Measurements from ENCODE around the gene FGGY.
"Not testable (repeated sequence)": the region's sequence is repeated elsewhere in the genome, so short reads cannot be mapped to it uniquely, and the experiment has no call there.

Gene FGGY

DNA sequence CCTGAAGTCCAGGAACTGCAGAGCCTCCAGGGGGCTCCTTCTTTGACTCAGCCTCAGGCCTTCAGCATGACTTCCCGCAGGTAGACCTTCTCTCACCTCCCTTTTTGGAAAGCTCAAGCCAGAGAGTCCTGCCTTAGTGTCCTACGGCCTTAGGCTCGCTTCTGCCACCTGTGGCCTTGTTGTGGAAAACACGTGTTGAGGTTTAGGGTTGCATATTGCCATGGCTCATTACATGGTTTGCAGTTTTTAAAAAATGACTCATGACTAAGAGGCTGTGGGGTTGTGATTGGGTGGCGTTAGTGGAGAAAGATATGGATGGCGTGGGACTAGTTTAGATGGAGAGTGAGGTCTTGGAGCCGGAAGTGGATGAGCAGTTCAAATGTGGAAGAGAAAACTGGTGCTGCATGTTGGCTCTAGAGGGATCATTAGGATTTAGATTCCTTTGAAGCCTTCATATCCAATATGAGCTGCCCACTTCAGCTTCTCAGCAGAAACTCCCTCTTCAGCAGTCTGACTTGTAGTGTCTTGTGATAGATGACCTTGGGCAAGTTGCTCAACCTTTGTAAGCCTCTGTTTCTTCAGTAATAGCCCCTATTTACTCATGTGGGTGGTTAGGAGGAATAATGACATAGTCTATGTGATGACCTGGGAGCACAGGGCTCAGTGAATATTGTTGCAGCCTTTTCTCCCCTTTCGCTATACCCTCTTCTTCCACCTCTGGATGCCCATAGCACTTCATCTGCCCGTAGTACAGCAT, 6.5 kb upstream of the FGGY start:
- DNase-seq, result no peak

- no peak for DNase-seq
Measured at GRCh38 chr1:59291561-59291960, 5.3 kb upstream of the FGGY start.

- peak; percentile 72 for DNase-seq
Measured at GRCh38 chr1:59292562-59292961, 4.3 kb upstream of the FGGY start.

GRCh38 chr1:59293206-59293605, 3.7 kb upstream of the FGGY start:
- DNase-seq, result no peak

- no peak for DNase-seq
Measured at GRCh38 chr1:59293849-59294248, 3.0 kb upstream of the FGGY start.

DNA sequence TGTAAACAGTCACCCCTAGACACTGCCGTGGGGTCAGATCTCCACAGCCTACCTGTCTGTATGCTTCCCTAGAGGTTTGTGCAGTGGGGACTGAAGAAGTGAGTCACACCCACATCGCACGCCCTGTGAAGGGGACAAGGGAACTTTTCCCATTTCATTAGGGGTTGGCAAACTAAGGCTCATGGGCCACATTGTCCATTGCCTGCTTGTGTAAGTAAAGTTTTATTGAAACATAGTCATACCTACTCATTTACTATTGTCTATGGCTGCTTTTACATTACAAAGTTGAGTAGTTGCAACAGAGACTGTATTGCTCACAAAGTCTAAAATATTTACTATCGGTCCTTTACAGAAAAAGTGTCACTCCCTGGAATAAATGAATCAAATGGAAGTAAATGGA, 2.5 kb upstream of the FGGY start:
- no peak for DNase-seq

DNA sequence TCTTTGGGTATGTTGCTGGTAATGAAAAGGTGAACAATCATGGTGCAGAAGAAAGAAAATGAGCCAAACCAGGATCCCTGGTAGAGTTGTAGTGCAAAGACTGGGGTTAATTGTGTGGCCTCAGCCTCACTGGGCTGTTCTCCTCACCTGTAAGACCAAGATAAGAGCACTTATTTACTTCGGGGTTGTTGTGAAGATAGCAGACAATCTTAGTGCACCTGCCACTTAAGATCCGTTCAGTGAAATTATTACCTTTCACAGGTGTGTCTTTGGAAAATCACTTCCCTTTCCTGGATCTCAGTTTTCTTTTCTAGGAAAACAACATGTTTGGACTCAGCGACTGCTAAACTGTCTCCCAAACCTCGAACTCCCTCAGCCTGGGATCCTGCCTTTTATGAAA, 1.3 kb upstream of the FGGY start:
- no peak for DNase-seq

GRCh38 chr1:59298026-59298583, 1.2 kb downstream of the FGGY start:
- no peak for DNase-seq

GRCh38 chr1:59298710-59299346, 1.9 kb downstream of the FGGY start:
- no peak for DNase-seq

- DNase-seq, result not testable (repeated sequence)
Measured at GRCh38 chr1:59299670-59300069, 2.8 kb downstream of the FGGY start.

DNA sequence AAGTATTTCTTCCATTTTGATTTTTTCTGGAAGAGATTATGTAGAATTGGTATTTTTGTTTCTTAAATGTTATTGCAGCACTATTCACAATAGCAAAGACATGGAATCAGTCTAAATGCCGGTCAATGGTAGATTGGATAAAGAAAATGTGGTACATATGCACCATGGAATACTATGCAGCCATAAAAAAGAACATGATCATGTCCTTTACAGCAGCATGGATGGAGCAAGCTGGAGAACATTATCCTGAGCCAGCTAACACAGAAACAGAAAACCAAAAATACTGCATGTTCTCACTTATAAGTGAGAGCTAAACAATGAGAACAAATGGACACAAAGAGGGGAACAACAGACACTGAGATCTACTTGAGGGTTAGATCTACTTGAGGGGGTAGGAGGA, 5.4 kb downstream of the FGGY start:
- DNase-seq, result no peak

DNA sequence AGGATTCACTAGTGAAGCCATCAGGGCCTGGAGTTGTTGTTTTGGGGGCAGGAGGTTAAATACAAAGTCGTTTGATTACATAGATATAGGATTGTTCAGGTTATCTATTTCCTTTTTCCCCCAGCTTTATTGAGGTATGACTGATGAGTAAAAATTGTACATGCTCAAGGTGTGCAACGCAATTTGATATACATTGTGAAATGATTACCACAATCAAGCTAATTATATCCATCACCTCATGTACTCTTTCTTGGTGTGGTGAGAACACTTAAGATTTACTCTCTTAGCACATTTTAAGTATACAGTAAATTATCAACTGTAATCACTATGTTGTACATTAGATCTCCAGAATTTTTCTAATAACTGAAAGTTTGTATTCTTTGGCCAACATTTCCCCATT, 6.0 kb downstream of the FGGY start:
- no peak for DNase-seq

DNA sequence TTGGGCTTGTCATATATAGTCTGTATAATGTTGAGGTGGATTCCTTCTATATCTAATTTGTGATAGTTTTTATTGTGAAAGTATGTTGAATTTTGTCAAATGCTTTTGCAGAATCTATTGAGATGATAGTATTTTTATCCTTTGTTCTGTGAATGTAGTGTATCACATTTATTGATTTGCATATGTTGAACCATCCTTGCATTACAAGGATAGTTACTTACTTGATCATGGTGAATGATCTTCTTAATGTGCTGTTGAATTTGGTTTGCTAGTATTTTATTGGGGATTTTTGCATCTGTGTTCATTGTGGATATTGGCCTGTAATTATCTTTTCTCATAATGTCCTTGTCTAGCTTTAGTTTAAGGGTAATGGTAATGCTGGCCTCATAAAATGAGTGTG, 8.3 kb downstream of the FGGY start:
- DNase-seq, result no peak

DNA sequence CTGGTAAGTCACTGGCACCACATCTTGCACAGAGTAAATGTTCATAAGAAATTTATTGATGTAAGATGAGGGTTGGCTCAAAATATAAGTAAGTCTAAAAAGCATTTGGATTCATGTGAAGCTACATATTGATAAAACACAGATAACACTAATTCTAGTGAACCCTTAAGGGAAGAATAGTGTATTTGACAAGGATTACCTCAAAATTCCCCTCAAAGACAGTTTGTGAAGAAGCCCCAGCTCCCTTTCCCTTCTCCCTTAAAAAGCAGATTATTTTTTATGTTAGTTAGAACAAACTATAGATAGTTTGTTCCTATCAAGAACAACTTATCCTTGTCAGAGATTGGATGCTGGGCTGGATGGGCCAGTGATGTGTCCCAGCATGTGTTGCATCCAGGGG, 10.7 kb downstream of the FGGY start:
- DNase-seq, result no peak

DNA sequence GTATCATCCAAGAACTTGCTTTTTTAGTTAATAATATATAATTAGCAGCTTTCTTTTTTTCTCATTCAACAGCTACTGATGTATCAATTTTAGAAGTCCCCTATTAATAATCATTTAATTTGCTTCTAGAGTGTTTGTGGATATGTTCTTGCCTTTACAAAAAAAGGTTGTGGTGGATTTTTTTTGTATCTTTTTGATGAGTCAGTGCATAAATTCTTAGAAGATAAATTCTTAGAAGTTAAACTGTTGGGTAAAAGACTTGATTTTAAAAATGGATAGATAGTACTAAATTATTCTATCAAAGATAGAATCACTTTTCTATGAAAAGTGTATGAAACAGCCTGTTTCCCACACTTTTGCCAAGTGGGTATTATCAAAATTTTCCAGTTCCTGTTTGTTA, 11.9 kb downstream of the FGGY start:
- no peak for DNase-seq

DNA sequence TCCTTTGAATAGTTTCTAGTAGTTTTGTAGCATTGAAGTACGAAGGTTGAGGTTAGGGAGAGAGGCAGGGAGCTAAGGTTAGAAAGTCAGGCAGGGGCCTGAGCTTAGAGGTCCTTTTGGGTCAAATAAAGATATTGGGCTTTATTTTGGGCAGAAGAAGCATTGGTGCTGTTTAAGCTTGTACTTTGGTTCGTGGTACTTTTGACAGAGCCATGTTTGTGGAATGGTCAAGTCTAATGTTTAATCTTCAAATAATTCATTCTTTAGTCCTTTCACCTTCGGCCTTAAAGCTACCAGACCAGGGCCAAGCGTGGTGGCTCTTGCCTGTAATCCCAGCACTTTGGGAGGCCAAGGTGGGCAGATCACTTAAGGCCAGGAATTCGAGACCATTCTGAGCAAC, 12.5 kb downstream of the FGGY start:
- DNase-seq, result no peak

DNA sequence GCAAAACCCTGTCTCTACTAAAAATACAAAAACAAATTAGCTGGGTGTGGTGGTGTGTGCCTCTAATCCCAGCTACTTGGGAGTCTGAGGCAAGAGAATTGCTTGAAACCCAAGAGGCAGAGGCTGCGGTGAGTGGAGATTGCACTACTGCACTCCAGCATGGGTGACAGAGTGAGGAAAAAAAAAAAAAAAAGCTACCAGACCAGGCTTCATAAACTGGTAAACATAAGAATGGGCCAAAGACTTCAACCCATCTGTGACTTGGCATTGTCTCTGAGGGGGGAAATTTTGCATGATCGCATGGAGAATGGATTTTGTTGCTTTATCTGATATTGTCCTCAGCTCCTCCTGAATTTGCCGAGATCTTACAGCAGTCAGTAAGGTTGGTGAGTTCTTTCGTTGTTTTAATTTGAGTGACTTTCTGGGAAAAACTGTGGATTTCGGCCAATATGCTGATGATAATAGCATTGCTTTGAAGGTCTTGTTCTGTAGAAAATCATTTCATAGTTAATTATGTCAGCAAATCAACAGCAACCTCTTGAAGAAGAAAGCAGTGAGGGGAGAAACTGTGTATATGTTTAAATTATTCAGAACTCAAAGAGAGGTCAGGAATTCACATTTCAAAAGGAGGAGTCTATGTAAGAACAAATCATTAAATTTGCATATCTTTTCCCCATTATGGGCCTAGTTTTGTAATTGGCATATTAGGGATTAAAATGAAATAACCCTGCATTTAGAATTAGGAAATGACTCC, 13.1 kb downstream of the FGGY start:
- no peak for DNase-seq

GRCh38 chr1:59310549-59311250, 13.8 kb downstream of the FGGY start:
- DNase-seq, result no peak

- DNase-seq, result no peak
Measured at GRCh38 chr1:59314776-59315528, 18.1 kb downstream of the FGGY start.

GRCh38 chr1:59315529-59316463, 18.9 kb downstream of the FGGY start:
- DNase-seq, result no peak

- DNase-seq, result no peak
Measured at GRCh38 chr1:59316497-59317128, 19.7 kb downstream of the FGGY start.

Measured in SIG-M5 (cell line).